HTR-8/SVneo (cell line): Measurements from ENCODE around the gene MCAM.

Experiments used
- DNase-seq: peaks from one replicate; pipeline ENCODE4 v3.0.0; 2011; ENCODE audit warnings: low spot score, mixed read lengths; ENCODE audit not compliant: insufficient read length
- FAIRE-seq: peaks from 2 replicates; lab custom pipeline; 2011; peaks lifted over from hg19 to GRCh38; lab: Jason Lieb, UNC

Gene MCAM

GRCh38 chr11:119334174-119334930 lies 17.4 kb upstream of the MCAM start, which contains the start of gene RNF26:
Gene RNF26 (plus strand): TSS chr11:119334527. CDS start chr11:119335123, 596 bp downstream.
- peak; percentile 99 for FAIRE-seq
- peak; percentile 97 for DNase-seq

GRCh38 chr11:119332111-119332765 lies 15.3 kb upstream of the MCAM start:
- no peak for FAIRE-seq
- no peak for DNase-seq

- FAIRE-seq: no peak
- DNase-seq: no peak
These were observed 13.3 kb upstream of the MCAM start for GRCh38 chr11:119330237-119330636.

GRCh38 chr11:119329320-119329719 lies 12.4 kb upstream of the MCAM start:
- DNase-seq (no peak), FAIRE-seq (no peak)

GRCh38 chr11:119324189-119324588 lies 7.3 kb upstream of the MCAM start:
- FAIRE-seq (no peak), DNase-seq (no peak)

- FAIRE-seq: no peak
- DNase-seq: peak; percentile 59
These were observed 6.7 kb upstream of the MCAM start for GRCh38 chr11:119323532-119324033.

GRCh38 chr11:119322921-119323531 lies 6.1 kb upstream of the MCAM start:
- DNase-seq: no peak
- no peak for FAIRE-seq

GRCh38 chr11:119322360-119322739 lies 5.4 kb upstream of the MCAM start:
- no peak for FAIRE-seq
- no peak for DNase-seq

- FAIRE-seq (no peak), DNase-seq (no peak)
These were observed 4.0 kb upstream of the MCAM start for GRCh38 chr11:119320776-119321524.

GRCh38 chr11:119320240-119320775 lies 3.4 kb upstream of the MCAM start:
- FAIRE-seq (no peak), DNase-seq (no peak)

- FAIRE-seq: no peak
These were observed 2.8 kb upstream of the MCAM start for GRCh38 chr11:119319700-119320239.

GRCh38 chr11:119319136-119319699 lies 2.3 kb upstream of the MCAM start:
- FAIRE-seq: no peak
- no peak for DNase-seq

More at GRCh38 chr11:119319700-119320239, 2.8 kb upstream of the MCAM start:
- no peak for DNase-seq

GRCh38 chr11:119318240-119319135 lies 1.6 kb upstream of the MCAM start:
- FAIRE-seq (peak; percentile 9), DNase-seq (peak; percentile 58)

- DNase-seq: no peak
- FAIRE-seq: peak; percentile 44
These were observed 786 bp upstream of the MCAM start for GRCh38 chr11:119317592-119318239.

GRCh38 chr11:119316016-119316728 lies 758 bp downstream of the MCAM start:
- FAIRE-seq: peak; percentile 94
- no peak for DNase-seq

- no peak for FAIRE-seq
- DNase-seq: peak; percentile 65
These were observed 1.6 kb downstream of the MCAM start for GRCh38 chr11:119315131-119316015.
